Adipocyte (in vitro differentiated cells): ENCODE data around the gene STAMBPL1.

ENCODE experiments used
- DNase-seq: peaks from one replicate; pipeline ENCODE4 v3.0.0-alpha.2; 2015; ENCODE audit warnings: low read depth
- H3K27me3 ChIP-seq: replicated peaks from 2 replicates; pipeline ENCODE4 v1.7.0; 2013; ENCODE audit warnings: mild to moderate bottlenecking, low read length, moderate library complexity; ENCODE audit not compliant: control insufficient read depth, insufficient read depth
- H3K36me3 ChIP-seq: 2 replicates; pipeline ENCODE4 v1.7.0; 2013; ENCODE audit warnings: low read length, mild to moderate bottlenecking, moderate library complexity; ENCODE audit not compliant: control insufficient read depth, insufficient read depth, severe bottlenecking
- H3K4me1 ChIP-seq: 2 replicates; pipeline ENCODE4 v1.7.0; 2013; ENCODE audit warnings: mild to moderate bottlenecking, low read length, moderate library complexity; ENCODE audit not compliant: control insufficient read depth, insufficient read depth
- H3K4me3 ChIP-seq: 2 replicates; pipeline ENCODE4 v1.7.0; 2013; ENCODE audit warnings: mild to moderate bottlenecking, low read length, moderate library complexity
- H3K9ac ChIP-seq: 2 replicates; pipeline ENCODE4 v1.7.0; 2013; ENCODE audit warnings: mild to moderate bottlenecking, low read length, moderate library complexity
- H3K9me3 ChIP-seq: 2 replicates; pipeline ENCODE4 v1.7.0; 2013; ENCODE audit warnings: mild to moderate bottlenecking, low read length, moderate library complexity; ENCODE audit not compliant: control insufficient read depth

STAMBPL1 gene

DNA sequence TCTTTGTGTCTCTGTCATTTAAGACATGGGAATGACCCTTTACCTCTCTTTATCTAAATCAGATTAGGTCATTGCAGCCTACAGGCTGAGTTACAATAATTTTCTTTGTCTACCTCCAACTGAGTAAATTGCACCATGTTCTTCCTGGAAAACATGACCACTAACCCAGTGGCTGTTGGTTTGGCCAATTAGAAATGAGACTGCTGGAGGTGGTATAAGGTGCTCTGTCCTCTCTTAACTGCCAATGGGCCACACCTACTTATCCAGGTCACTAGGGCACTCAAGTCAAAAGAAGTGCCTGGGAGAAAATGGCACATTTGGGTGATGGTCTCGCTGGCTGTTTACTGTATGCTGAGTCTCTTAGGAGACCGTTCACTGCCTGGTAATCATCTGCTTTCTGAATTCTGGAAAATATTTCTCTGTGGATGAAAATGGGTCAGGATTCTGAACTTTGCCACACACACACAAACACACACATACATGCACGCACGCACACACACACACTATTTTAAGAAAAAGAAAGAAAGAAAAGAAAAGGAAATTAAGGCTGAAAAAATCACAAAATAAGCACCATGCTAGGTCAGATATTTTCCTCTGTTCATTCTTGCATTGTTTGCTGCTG, 16.4 kb downstream of the STAMBPL1 start:
- no peak for DNase-seq
- Histone ChIP-seq H3K36me3 (no peaks in the 10 kb centered on the region), H3K9me3 (no peaks in the 10 kb centered on the region), H3K27me3 (no peaks in the 10 kb centered on the region), H3K4me1 (peaks cover 73% of the 10 kb centered on the region), H3K9ac (peak overlapping the region; percentile 80), H3K4me3 (peak overlapping the region; percentile 60)

DNA sequence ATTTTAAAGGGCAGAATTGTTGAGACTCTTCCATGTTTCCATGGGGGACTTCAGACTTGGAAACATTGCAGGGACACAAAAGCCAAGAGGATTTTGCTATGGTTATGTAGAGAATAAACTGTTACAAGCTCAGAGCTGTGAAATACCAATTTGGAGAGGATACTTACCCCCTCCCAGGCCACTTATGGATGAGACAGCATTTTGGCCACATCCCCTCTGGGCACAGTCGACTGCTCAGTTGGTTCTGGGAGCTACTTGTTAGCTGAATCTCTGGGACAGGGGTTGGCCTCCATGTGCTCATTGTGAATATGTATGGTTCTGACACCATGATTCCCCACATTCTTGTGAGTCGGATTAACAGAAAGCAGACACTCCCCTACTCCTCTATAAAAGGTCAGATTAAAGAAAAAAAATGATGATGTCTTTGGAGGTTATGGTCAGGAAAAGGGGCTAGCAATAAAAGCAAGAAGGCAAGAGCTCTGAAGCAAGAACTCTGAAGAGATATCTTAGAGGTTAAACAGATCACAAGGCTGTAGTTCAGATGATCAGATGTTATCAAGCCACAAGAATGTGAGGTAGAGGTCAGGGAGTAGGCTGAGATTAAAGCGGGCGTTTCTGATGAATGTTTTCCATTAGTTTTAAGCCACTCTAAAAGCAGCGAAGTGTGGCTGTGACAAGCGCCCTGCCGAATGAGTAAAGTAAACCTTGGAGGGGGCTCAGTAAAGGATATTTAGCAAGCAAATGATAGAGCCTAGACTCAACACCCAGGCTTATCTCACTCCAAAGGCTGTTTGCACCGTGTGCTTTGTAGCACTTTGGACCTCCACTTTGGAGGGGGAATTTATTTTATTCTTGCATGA, 17.2 kb downstream of the STAMBPL1 start:
- H3K27me3 ChIP-seq: no peaks in the 10 kb centered on the region
- H3K9ac ChIP-seq: peak overlapping the region; percentile 80
- no peak for DNase-seq
- H3K4me3 ChIP-seq: peak overlapping the region; percentile 60
- no peaks in the 10 kb centered on the region for H3K36me3 ChIP-seq
- no peaks in the 10 kb centered on the region for H3K9me3 ChIP-seq
- peaks cover 74% of the 10 kb centered on the region for H3K4me1 ChIP-seq

DNA sequence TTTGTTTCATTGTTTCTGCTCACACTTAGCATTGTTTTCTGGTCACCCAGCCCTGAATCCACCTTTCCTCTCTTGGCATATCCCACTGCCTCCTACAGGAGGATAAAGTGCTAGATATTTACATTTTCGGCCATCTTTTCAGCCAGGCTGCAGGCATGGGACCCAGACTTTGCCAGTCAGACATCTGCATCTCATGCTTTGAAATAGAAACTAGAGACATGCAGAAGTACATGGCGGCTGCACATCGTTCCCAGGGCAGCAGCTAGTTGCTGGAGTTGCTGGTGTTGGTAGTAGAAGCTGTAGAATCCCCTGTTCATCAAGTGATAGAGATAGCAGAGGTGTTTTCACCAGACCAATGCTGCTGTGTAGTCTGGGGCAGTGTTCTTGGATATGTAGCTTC, 18.7 kb downstream of the STAMBPL1 start:
- H3K36me3 ChIP-seq: peaks cover under 1% of the 10 kb centered on the region
- no peaks in the 10 kb centered on the region for H3K27me3 ChIP-seq
- H3K9me3 ChIP-seq: no peaks in the 10 kb centered on the region
- no peak overlapping the region for H3K9ac ChIP-seq
- no peak overlapping the region for H3K4me3 ChIP-seq
- DNase-seq: no peak
- H3K4me1 ChIP-seq: peaks cover 63% of the 10 kb centered on the region

DNA sequence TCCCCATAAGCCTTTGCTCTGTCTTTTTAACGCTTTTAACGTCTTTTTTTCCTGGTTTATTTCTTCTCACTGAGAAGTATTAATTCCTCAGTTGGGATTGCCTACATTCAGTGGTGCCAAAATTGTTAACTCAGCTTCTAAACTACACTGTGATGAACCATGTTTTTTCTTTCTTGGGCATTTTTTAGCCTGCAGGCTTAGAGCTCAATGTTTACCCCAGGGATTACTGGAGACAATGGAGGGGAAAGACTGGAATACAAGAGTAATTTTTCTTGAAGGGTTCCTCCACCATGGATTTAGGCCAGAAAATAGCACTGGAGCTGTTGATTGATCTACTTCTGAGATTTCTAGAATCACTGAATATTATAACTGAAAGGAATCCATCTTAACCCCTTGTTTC, 19.8 kb downstream of the STAMBPL1 start:
- Histone ChIP-seq H3K9me3 (no peaks in the 10 kb centered on the region), H3K27me3 (no peaks in the 10 kb centered on the region), H3K4me1 (peaks cover 51% of the 10 kb centered on the region), H3K4me3 (no peak overlapping the region), H3K36me3 (peaks cover 6% of the 10 kb centered on the region), H3K9ac (no peak overlapping the region)
- DNase-seq: no peak

DNA sequence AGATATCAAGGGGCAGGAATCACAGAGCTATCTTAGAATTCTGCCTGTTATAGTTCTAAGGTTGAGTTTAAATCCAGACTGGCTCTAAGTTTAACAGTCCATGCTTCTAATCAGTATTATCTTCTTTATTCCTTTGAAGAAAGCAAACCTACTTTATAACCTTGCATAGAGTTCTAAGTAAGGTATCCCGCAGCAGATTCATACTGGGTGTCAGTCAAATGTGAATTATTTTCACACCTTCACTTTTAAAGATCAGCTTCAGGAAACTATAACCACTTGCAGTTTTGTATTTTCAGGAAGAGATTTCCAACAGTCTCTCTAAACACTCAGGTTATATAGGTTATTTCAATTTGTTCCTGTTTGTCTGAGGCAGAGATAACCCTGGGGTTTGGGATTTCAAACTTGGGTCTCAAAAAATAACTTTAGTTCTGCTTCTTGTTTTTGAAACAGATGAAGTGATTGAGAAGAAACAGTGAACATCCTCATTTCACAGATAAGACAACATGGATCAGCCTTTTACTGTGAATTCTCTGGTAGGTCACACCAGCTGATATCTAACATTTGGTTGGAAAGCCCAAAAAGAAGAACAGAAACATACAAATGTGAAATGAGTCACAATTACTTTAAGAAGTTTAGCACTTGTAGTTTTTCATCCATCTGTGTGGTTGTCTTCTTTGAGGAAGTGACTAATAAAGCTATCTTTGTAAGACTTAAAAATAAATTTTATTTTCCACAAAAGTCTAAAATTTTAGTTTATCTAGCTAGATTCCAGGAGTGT, 21.4 kb downstream of the STAMBPL1 start:
- Histone ChIP-seq H3K27me3 (no peaks in the 10 kb centered on the region), H3K4me3 (no peak overlapping the region), H3K36me3 (peaks cover 19% of the 10 kb centered on the region), H3K9me3 (no peaks in the 10 kb centered on the region), H3K9ac (no peak overlapping the region), H3K4me1 (peaks cover 36% of the 10 kb centered on the region)
- no peak for DNase-seq

DNA sequence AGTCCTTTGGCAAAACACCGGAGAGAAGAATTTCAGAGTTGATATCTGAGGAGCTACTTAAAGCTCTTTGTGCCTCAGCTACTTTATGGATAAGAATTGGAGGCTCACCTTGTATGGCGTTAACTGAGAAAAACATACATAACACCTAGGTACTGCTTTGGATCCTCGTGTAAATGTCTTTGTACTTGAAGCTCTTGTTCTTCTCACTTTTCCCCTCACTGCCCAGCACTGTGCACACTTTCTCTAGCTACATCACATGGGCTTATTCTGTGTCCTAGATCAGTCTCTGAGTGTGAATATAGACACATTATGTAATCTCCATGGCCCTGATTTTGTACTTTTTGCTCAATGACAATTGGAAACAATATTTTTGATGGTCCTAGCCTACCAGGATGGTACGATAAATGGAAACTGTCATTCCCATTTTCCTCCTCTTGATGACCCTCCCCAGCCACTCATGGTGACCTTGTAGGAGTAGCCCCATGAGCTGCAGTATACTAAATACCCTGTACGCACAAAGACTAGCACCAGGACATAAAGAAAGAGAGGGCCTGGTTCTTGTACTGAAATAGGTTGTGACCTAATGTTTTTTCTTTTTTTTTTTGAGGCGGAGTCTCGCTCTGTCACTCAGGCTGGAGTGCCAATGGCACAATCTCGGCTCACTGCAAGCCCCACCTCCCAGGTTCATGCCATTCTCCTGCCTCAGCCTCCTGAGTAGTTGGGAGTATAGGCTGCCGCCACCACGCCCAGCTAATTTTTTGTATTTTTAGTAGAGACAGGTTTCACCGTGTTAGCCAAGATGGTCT, 22.1 kb downstream of the STAMBPL1 start:
- DNase-seq: no peak
- Histone ChIP-seq H3K4me3 (no peak overlapping the region), H3K4me1 (peaks cover 30% of the 10 kb centered on the region), H3K9ac (no peak overlapping the region), H3K27me3 (no peaks in the 10 kb centered on the region), H3K36me3 (peaks cover 19% of the 10 kb centered on the region), H3K9me3 (no peaks in the 10 kb centered on the region)

DNA sequence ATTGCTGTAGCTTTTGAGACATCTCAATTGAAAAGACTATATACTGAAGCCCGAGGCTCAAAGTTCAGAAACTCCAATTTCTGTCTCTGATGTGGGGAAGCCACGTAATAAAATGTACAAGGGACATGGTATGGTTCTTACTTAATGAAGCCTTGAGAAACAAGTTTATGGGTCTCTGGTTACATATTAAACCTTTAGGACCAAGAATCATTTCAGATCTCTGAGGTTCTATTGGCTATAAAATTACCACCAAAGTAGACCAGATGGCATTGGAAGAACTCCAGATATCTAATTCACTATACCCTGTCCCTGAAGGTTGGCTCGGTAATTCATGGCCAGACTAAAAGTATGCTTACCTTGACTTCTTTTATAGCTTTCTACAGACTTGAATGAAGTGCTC, 23.7 kb downstream of the STAMBPL1 start:
- no peak overlapping the region for H3K9ac ChIP-seq
- peaks cover 17% of the 10 kb centered on the region for H3K4me1 ChIP-seq
- no peaks in the 10 kb centered on the region for H3K27me3 ChIP-seq
- DNase-seq: no peak
- H3K36me3 ChIP-seq: peaks cover 22% of the 10 kb centered on the region
- H3K4me3 ChIP-seq: no peak overlapping the region
- H3K9me3 ChIP-seq: no peaks in the 10 kb centered on the region

DNA sequence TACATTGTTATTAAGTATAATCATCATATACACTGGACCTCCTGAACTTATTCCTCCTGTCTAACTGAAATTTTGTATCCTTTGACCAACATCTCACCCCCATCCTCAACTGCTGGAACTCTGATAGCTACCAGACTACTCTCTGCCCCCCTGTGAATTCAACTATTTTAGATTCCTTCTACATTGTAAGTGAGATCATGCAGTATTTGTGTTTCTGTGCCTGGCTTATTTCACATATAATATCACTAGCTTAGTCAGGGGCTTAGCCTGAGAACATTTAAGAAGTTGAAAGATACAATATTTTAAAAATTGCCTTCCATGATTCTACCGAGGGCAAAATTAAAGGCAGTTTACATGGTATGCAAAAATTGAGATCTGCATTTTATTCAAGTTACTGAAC, 26.9 kb downstream of the STAMBPL1 start:
- no peaks in the 10 kb centered on the region for H3K27me3 ChIP-seq

DNA sequence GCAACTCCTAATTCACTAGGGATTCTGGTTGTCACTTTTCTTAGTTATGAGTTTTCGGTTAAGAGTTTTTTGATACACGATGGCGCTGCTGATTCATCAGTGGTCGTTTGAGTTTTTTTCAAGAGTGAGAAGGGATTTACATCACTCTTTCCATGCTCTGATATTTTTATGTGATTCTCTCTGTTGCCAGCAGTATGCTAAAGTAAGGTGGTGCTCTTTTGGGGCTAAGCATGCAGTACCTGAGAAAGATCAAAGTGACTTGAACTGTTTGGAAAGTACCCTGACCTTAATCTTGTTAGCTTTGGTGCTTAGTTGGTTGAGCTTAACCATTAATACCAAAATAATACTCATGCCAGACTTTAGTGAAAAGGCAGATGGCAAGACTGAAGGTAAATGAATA, 28.1 kb downstream of the STAMBPL1 start:
- Histone ChIP-seq H3K9me3 (no peaks in the 10 kb centered on the region), H3K4me1 (peaks cover 10% of the 10 kb centered on the region), H3K27me3 (no peaks in the 10 kb centered on the region), H3K4me3 (no peak overlapping the region), H3K9ac (no peak overlapping the region), H3K36me3 (peaks cover 24% of the 10 kb centered on the region)
- no peak for DNase-seq

More for the DNA sequence above, 26.9 kb downstream of the STAMBPL1 start:
- no peak overlapping the region for H3K4me3 ChIP-seq
- peaks cover 24% of the 10 kb centered on the region for H3K36me3 ChIP-seq
- no peak overlapping the region for H3K9ac ChIP-seq
- peaks cover 6% of the 10 kb centered on the region for H3K4me1 ChIP-seq
- no peak for DNase-seq
- H3K9me3 ChIP-seq: no peaks in the 10 kb centered on the region

DNA sequence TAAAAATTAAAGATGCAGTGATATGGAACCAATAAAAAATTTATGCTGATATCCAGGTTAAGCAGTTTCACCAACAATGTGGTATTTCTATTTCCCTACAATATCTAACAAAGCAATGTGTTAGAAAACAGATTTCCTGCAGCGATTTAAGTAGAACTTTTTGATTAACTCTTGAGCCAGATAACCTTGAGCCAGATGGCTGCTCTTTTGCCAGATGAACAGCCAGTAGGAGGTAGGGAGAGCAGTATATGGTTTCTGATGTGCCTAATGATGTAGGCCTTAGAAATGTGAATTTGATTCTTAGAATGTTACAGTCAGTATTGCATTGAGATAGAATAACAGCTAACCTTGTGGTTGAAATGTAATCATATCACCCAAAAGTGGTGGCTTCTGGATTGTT, 31.1 kb downstream of the STAMBPL1 start:
- H3K36me3 ChIP-seq: peaks cover 5% of the 10 kb centered on the region
- peaks cover 27% of the 10 kb centered on the region for H3K4me1 ChIP-seq
- H3K9ac ChIP-seq: no peak overlapping the region
- H3K27me3 ChIP-seq: no peaks in the 10 kb centered on the region
- no peak overlapping the region for H3K4me3 ChIP-seq
- DNase-seq: no peak
- no peaks in the 10 kb centered on the region for H3K9me3 ChIP-seq
